Keratinocyte (primary cell): ENCODE results near the gene TCF7L2.

Experiments used
- CTCF ChIP-seq, 3 experiments: IDR thresholded peaks in 1 of 3; conservative IDR thresholded peaks in 1 of 3; optimal IDR thresholded peaks in 1 of 3; 2 replicates in 2 of 3; 3 replicates in 1 of 3; pipeline versions ENCODE3 to v1.5.1; 2011; ENCODE audit warnings: low read length in 3 of 3, mild to moderate bottlenecking in 3 of 3, moderate library complexity in 2 of 3, control low read depth in 1 of 3, inconsistent platforms in 1 of 3; ENCODE audit not compliant: insufficient read depth in 2 of 3; ENCODE audit errors: extremely low read depth in 1 of 3
- EZH2 ChIP-seq: IDR thresholded peaks from one replicate; pipeline ENCODE4 v1.6.1; 2012; ENCODE audit warnings: inconsistent platforms, mild to moderate bottlenecking, low read length, moderate library complexity

DNA sequence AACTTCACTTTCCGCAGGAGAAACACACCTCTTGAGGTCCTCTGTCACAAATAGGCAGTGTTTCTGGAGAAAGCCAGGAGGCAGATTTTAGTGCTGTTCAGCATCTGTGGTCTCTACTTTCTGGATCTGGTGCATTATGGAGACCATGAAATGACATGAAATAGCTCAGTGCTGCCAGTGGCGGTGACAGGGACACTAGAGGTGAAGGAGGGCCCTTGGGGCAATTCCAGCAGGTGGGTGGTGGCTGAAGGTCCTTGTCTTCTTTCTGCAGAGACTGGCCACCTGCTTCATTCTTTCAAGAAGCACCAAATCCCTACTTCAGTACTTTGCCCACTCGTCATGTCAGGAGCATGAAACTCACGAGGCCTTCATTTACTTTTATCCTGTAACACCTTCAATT, 135.7 kb downstream of the TCF7L2 start:
- TF ChIP-seq CTCF (optimal IDR thresholded peaks at IDR 0.05 in 1 of 3, IDR thresholded peaks at IDR 0.05 in 1 of 3, conservative IDR thresholded peaks at IDR 0.05 in 1 of 3; ENCODE audit: extremely low read depth in 1 of 3, insufficient read depth in 2 of 3, low read length in 3 of 3) (no peak), EZH2 (no peak)
